ENCODE measurements around the gene WDR49. TPM values are rescaled to one million over a fixed set of nuclear protein-coding genes. Genes with fewer than 3 reads are reported as not detected.

The WDR49 gene
- under 1 TPM; 0.35 to 0.74 TPM for total RNA-seq
- polyA plus RNA-seq = not detected

DNA sequence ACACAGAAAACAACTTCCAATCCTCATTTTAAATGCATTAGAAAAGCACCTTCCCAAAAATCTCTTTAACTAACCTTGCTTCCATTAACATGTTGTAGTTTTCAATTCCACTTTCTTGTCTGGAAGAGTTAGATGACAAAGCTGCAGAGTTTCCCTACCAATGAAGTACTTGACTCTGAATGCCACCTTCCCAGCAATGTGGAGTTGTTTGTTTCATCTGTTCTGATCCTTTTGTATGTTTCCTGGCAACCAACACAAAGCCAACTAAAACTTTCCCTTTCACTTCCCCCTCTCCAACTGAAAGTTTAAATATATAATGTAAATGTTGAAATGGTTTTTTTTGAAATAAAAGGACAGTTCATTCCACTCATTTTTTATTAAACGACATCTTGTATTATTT lies at the start of gene WDR49:
Gene WDR49, minus strand, starts transcription at position 183 of the 400 bp plus-strand sequence. CDS start 517 bp downstream, outside the sequence.
- Mint-ChIP-seq H3K27ac (peak within 1 kb of the TSS in 1 of 8 donors; percentile 32), H3K36me3 (peaks cover 0 to 2% (median 0%) of the 10 kb centered on the region in 3 donors), H3K27me3 (peaks cover 5 to 12% of the 10 kb centered on the region in 2 donors), H3K9me3 (no peaks in the 10 kb centered on the region), H3K4me1 (peaks cover 6 to 14% (median 7%) of the 10 kb centered on the region in 3 donors), H3K4me3 (no peak within 1 kb of the TSS)
- POLR2A ChIA-PET = no interaction called here
- no peaks in the 10 kb centered on the region for H3K36me3 ChIP-seq (ENCODE audit: insufficient read depth, low read length)
- no peaks in the 10 kb centered on the region for H3K9me3 ChIP-seq (ENCODE audit: low read length)
- no peak for DNase-seq
- no peaks in the 10 kb centered on the region for H3K27me3 ChIP-seq (ENCODE audit: insufficient read depth, low read length, poor library complexity, severe bottlenecking)
- no peak within 1 kb of the TSS for H3K27ac ChIP-seq (ENCODE audit: low read depth, low read length)
- CTCF ChIA-PET = no interaction called here
- no peak within 1 kb of the TSS for H3K4me3 ChIP-seq (ENCODE audit: low read length)
- H3K4me1 ChIP-seq (ENCODE audit: insufficient read depth, low read length) = no peaks in the 10 kb centered on the region

DNA sequence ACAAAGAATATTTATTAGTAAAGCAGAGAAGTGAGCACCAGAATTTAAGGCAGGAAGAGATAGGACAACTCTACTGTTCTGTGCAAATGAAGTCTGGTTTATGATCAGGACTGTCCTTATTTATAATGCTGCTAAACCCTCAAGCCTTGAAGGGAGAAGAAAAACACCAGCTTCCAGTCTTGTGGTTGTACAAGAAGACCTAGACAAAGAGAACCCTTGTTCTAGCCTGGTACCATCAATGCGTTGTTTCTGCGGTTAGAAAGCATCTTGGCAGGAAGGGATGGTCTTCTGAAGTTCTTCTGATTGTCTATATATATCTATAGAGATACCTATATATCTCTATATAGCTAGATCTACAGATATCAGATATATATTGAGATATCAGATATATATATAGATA lies 47.2 kb upstream of the WDR49 start:
- CTCF ChIA-PET = interaction anchor here (2.0 kb wide), 1 partner anchor 16 kb away, joined by 5 read pairs; no protein-coding TSS in a partner anchor
- peaks cover 19% of the 10 kb centered on the region for H3K36me3 ChIP-seq (ENCODE audit: insufficient read depth, low read length)

DNA sequence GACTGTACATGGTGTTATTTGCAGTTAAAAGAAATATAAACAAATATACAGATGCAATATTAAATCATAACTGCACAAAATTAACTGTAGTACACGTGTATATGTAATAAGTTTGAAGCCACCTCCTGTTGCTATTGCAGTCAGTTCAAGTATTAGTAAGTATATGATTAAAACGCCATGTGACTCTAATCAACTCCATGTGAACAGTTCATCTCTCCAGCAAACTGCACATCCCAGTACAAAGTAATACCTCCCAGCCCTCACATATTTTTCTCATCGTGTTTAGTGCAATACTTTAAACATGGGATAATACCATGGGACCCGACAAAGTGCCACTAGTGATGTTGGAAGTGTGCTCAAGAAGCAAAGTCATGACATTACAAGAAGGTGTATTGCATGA lies 46.3 kb upstream of the WDR49 start:
- Mint-ChIP-seq H3K27me3 (no peaks in the 10 kb centered on the region), H3K4me1 (peaks cover 22 to 39% (median 28%) of the 10 kb centered on the region in 3 donors), H3K27ac (peak overlapping the region in 1 of 8 donors; percentile 55), H3K9me3 (no peaks in the 10 kb centered on the region), H3K4me3 (no peak overlapping the region), H3K36me3 (peaks cover 8 to 73% (median 18%) of the 10 kb centered on the region in 3 donors)
- no peaks in the 10 kb centered on the region for H3K4me1 ChIP-seq (ENCODE audit: insufficient read depth, low read length)
- H3K27ac ChIP-seq (ENCODE audit: low read depth, low read length) = no peak overlapping the region
- no peaks in the 10 kb centered on the region for H3K27me3 ChIP-seq (ENCODE audit: insufficient read depth, low read length, poor library complexity, severe bottlenecking)
- ChIA-PET CTCF (no interaction called here), POLR2A (no interaction called here)
- no peak for DNase-seq
- H3K4me3 ChIP-seq (ENCODE audit: low read length) = no peak overlapping the region
- H3K36me3 ChIP-seq (ENCODE audit: insufficient read depth, low read length) = peaks cover 25% of the 10 kb centered on the region
- no peaks in the 10 kb centered on the region for H3K9me3 ChIP-seq (ENCODE audit: low read length)

More for the DNA sequence above, 47.2 kb upstream of the WDR49 start:
- H3K27ac ChIP-seq (ENCODE audit: low read depth, low read length) = no peak overlapping the region
- no peaks in the 10 kb centered on the region for H3K27me3 ChIP-seq (ENCODE audit: insufficient read depth, low read length, poor library complexity, severe bottlenecking)
- DNase-seq = no peak
- no peaks in the 10 kb centered on the region for H3K4me1 ChIP-seq (ENCODE audit: insufficient read depth, low read length)
- Mint-ChIP-seq H3K36me3 (peaks cover 8 to 69% (median 14%) of the 10 kb centered on the region in 3 donors), H3K27ac (peak overlapping the region in 1 of 8 donors; percentile 6), H3K4me3 (no peak overlapping the region), H3K27me3 (no peaks in the 10 kb centered on the region), H3K9me3 (no peaks in the 10 kb centered on the region), H3K4me1 (peaks cover 27 to 44% (median 36%) of the 10 kb centered on the region in 3 donors)
- H3K9me3 ChIP-seq (ENCODE audit: low read length) = no peaks in the 10 kb centered on the region
- H3K4me3 ChIP-seq (ENCODE audit: low read length) = no peak overlapping the region
- POLR2A ChIA-PET = no interaction called here

DNA sequence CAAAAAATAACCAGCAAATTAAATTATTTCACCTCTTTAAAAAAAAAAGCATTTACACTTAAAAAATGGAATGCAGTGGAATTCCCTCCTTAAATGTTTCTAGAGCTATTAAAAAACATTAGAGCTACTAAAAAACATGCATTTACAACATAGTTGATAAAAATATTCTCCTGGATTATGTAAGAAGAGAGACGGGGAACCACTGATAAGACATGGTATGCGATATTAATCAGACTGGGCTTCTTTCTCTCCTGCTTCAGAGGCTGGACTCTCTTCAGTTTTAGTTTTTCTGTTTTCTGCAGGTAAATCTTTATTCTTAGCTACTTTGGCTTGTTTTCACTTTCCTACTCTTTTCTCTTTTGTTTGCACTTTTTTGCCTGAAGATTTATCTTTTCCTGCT lies 40.4 kb upstream of the WDR49 start:
- Mint-ChIP-seq H3K27me3 (no peaks in the 10 kb centered on the region), H3K36me3 (peaks cover 0 to 68% (median 19%) of the 10 kb centered on the region in 3 donors), H3K4me1 (peaks cover 29 to 52% (median 52%) of the 10 kb centered on the region in 3 donors), H3K27ac (peak overlapping the region in 1 of 8 donors; percentile 52), H3K9me3 (no peaks in the 10 kb centered on the region), H3K4me3 (no peak overlapping the region)
- H3K9me3 ChIP-seq (ENCODE audit: low read length) = no peaks in the 10 kb centered on the region
- no peak overlapping the region for H3K27ac ChIP-seq (ENCODE audit: low read depth, low read length)
- ChIA-PET CTCF (interaction anchor here (1.4 kb wide), 1 partner anchor 9 kb away, joined by 3 read pairs; no protein-coding TSS in a partner anchor), POLR2A (no interaction called here)
- peaks cover 13% of the 10 kb centered on the region for H3K4me1 ChIP-seq (ENCODE audit: insufficient read depth, low read length)
- DNase-seq = no peak
- H3K27me3 ChIP-seq (ENCODE audit: insufficient read depth, low read length, poor library complexity, severe bottlenecking) = no peaks in the 10 kb centered on the region
- no peak overlapping the region for H3K4me3 ChIP-seq (ENCODE audit: low read length)
- peaks cover 20% of the 10 kb centered on the region for H3K36me3 ChIP-seq (ENCODE audit: insufficient read depth, low read length)

DNA sequence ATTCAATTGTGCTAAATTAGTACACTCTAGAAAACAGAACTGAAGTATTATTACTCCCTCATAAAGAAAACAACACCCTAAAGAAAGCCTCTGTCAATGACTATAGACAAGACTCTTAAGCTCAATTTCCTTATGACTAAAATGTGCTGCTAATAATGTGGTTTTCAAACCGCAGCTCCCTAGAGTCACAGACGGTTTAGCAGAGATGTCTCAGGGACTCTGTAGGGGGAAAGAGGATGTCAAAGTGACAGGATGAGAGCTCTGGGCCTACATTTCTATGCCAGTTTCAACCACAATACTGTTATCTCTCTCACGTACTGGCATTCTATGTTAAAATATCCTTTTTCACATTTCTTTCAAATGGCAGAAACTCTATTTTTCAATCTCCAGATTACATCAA lies 37.6 kb upstream of the WDR49 start:
- peaks cover 0 to 69% (median 18%) of the 10 kb centered on the region in 3 donors for H3K36me3 Mint-ChIP-seq
- Histone ChIP-seq H3K4me3 (ENCODE audit: low read length) (no peak overlapping the region), H3K27me3 (ENCODE audit: insufficient read depth, low read length, poor library complexity, severe bottlenecking) (no peaks in the 10 kb centered on the region), H3K9me3 (ENCODE audit: low read length) (no peaks in the 10 kb centered on the region), H3K27ac (ENCODE audit: low read depth, low read length) (no peak overlapping the region), H3K4me1 (ENCODE audit: insufficient read depth, low read length) (peaks cover 13% of the 10 kb centered on the region), H3K36me3 (ENCODE audit: insufficient read depth, low read length) (peaks cover 15% of the 10 kb centered on the region)
- peak overlapping the region; percentile 7 to 91 (median 75) for H3K27ac Mint-ChIP-seq
- H3K4me1 Mint-ChIP-seq = peaks cover 24 to 37% (median 37%) of the 10 kb centered on the region in 3 donors
- ChIA-PET POLR2A (no interaction called here), CTCF (interaction anchor here (1.0 kb wide), 1 partner anchor 44 kb away, joined by 3 read pairs; the partner anchor contains the start of genes PDCD10 and SERPINI1)
- DNase-seq = peak in 3 of 5 donors; percentile 7 to 57 (median 20)
- H3K4me3 Mint-ChIP-seq = peak overlapping the region in 3 of 7 donors; percentile 22 to 40 (median 35)
- no peaks in the 10 kb centered on the region for H3K9me3 Mint-ChIP-seq
- H3K27me3 Mint-ChIP-seq = no peaks in the 10 kb centered on the region

DNA sequence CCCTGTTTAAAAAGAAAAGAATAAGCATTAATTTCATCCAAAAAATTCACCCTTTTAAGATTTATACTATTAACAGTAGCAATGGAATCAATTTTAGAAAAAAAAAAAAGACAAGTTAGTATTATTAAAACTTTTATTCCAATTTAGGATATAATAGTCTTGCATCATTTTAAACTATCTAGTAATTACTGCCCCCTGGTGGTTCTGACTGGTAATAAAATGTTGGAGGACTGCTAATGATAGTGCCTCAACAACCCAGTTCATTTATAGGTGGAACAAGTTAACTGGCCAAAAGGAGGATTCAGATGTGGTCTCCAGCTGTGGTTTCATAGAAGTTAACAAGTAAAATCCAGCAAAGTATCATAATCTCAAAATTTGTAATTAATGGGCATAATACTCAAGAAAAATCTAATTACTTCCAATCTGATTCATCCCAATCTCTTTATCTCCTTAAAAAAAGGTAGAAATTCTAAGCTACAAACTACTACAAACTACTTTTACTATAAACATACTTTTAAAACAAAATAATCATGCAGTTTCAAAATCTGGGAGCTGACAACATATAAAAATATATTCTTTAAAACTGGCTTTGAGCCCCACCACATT lies 30.7 kb upstream of the WDR49 start:
- Mint-ChIP-seq H3K27me3 (no peaks in the 10 kb centered on the region), H3K4me1 (peaks cover 0 to 6% (median 4%) of the 10 kb centered on the region in 3 donors), H3K4me3 (no peak overlapping the region), H3K9me3 (no peaks in the 10 kb centered on the region), H3K27ac (no peak overlapping the region), H3K36me3 (peaks cover 0 to 68% (median 17%) of the 10 kb centered on the region in 3 donors)
- ChIA-PET POLR2A (no interaction called here), CTCF (interaction anchor here (0.9 to 1.9 kb wide), 3 partner anchors 16 to 304 kb away, joined by 4 to 5 read pairs (median 4); partner anchors contain the start of gene ZBBX)
- H3K27ac ChIP-seq (ENCODE audit: low read depth, low read length) = no peak overlapping the region
- no peaks in the 10 kb centered on the region for H3K27me3 ChIP-seq (ENCODE audit: insufficient read depth, low read length, poor library complexity, severe bottlenecking)
- no peak overlapping the region for H3K4me3 ChIP-seq (ENCODE audit: low read length)
- no peaks in the 10 kb centered on the region for H3K36me3 ChIP-seq (ENCODE audit: insufficient read depth, low read length)
- no peaks in the 10 kb centered on the region for H3K9me3 ChIP-seq (ENCODE audit: low read length)
- H3K4me1 ChIP-seq (ENCODE audit: insufficient read depth, low read length) = no peaks in the 10 kb centered on the region
- DNase-seq = peak; percentile 20 to 49 (median 45)

DNA sequence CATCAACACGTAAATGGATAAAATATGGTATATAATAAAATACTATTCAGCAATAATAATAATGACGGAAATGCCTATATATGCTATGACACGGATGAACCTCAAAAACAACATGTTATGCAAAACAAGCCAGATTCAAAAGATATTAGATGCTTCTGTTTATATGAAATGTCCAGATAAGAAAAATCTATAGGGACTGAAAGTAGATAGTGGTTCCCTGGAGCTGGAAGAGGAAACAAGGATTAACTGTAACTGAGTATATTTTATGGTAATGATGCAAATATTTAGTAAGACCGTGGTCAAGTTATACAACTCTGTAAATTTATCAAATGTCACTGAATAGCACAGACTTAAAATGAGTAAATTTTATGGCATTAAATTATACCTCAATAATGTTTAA lies 25.8 kb upstream of the WDR49 start:
- ChIA-PET POLR2A (no interaction called here), CTCF (no interaction called here)
- H3K36me3 ChIP-seq (ENCODE audit: insufficient read depth, low read length) = peaks cover 16% of the 10 kb centered on the region
- no peak overlapping the region for H3K4me3 Mint-ChIP-seq
- H3K9me3 ChIP-seq (ENCODE audit: low read length) = no peaks in the 10 kb centered on the region
- H3K4me3 ChIP-seq (ENCODE audit: low read length) = no peak overlapping the region
- H3K4me1 ChIP-seq (ENCODE audit: insufficient read depth, low read length) = no peaks in the 10 kb centered on the region
- peaks cover 0 to 2% (median 0%) of the 10 kb centered on the region in 3 donors for H3K4me1 Mint-ChIP-seq
- no peak overlapping the region for H3K27ac ChIP-seq (ENCODE audit: low read depth, low read length)
- H3K9me3 Mint-ChIP-seq = peaks cover 19 to 23% (median 20%) of the 10 kb centered on the region in 5 donors
- DNase-seq = no peak
- H3K27me3 Mint-ChIP-seq = no peaks in the 10 kb centered on the region
- H3K27me3 ChIP-seq (ENCODE audit: insufficient read depth, low read length, poor library complexity, severe bottlenecking) = no peaks in the 10 kb centered on the region
- peaks cover 34 to 79% (median 39%) of the 10 kb centered on the region in 3 donors for H3K36me3 Mint-ChIP-seq
- no peak overlapping the region for H3K27ac Mint-ChIP-seq

DNA sequence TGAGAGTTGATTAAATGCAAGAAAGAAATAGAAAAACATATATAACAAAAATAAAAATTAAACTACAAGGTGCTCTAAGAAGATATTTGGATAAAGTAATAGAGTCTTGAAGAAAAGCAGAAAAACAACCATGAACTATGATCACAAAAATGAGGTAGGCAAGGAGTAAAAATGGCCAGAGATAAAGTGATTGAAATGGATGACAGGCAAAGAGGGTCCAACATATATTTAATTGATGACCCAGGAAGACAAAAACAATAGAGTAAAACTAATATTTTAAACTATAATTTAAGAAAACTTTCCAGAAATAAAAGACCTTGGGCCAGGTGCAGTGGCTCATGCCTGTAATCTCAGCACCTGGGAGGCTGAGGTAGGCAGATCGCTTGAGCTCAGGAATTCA lies 22.1 kb upstream of the WDR49 start:
- Mint-ChIP-seq H3K4me3 (no peak overlapping the region), H3K4me1 (peaks cover 0 to 2% (median 0%) of the 10 kb centered on the region in 3 donors), H3K9me3 (peaks cover 19 to 23% (median 20%) of the 10 kb centered on the region in 5 donors), H3K36me3 (peaks cover 38 to 80% (median 50%) of the 10 kb centered on the region in 3 donors), H3K27me3 (no peaks in the 10 kb centered on the region), H3K27ac (no peak overlapping the region)
- H3K27ac ChIP-seq (ENCODE audit: low read depth, low read length) = no peak overlapping the region
- no peaks in the 10 kb centered on the region for H3K4me1 ChIP-seq (ENCODE audit: insufficient read depth, low read length)
- POLR2A ChIA-PET = no interaction called here
- no peaks in the 10 kb centered on the region for H3K27me3 ChIP-seq (ENCODE audit: insufficient read depth, low read length, poor library complexity, severe bottlenecking)
- H3K36me3 ChIP-seq (ENCODE audit: insufficient read depth, low read length) = peaks cover 19% of the 10 kb centered on the region
- DNase-seq = no peak
- H3K9me3 ChIP-seq (ENCODE audit: low read length) = no peaks in the 10 kb centered on the region
- CTCF ChIA-PET = no interaction called here
- no peak overlapping the region for H3K4me3 ChIP-seq (ENCODE audit: low read length)

Measured in CD8-positive, alpha-beta memory T cell (primary cell).